Body of pancreas (tissue), 4 donors: Measurements from ENCODE around the gene NBPF1. TPM values are rescaled to one million over a fixed set of nuclear protein-coding genes. Genes with fewer than 3 reads are reported as not detected.
"Not testable (repeated sequence)": the region's sequence is repeated elsewhere in the genome, so short reads cannot be mapped to it uniquely, and the experiment has no call there.

Experiments used
- ATAC-seq: fragments of 150-250 bp; one replicate; pipeline ENCODE4 v1.9.1; 2016
- DNase-seq, 4 donors: peaks; one replicate each; pipeline ENCODE4 v3.0.0-alpha.2; 2019
- H3K27ac ChIP-seq, 4 donors: fragments of 200-600 bp; sonication (generic); 1 replicate in 3 of 4; 2 replicates in 1 of 4; pipeline versions ENCODE4 v1.5.1 to v1.6.1; 2016 to 2019; ENCODE audit warnings: mild to moderate bottlenecking in 1 of 4, mixed read lengths in 1 of 4, moderate library complexity in 1 of 4
- H3K27me3 ChIP-seq, 2 donors: fragments of 200-600 bp; sonication (generic); one replicate each; pipeline ENCODE4 v1.6.0; 2016; ENCODE audit warnings: mild to moderate bottlenecking in 1 of 2
- H3K36me3 ChIP-seq, 2 donors: fragments of 200-600 bp; sonication (generic); replicated peaks in 1 of 2; 2 replicates each; pipeline ENCODE4 v1.5.1; 2016; ENCODE audit warnings: low read depth in 2 of 2; ENCODE audit not compliant: insufficient read depth in 1 of 2
- H3K4me1 ChIP-seq: fragments of 200-600 bp; sonication (generic); one replicate; pipeline ENCODE4 v1.6.0; 2016
- H3K4me3 ChIP-seq, 2 donors: fragments of 200-600 bp; sonication (generic); 1 replicate in 1 of 2; 2 replicates in 1 of 2; pipeline ENCODE4 v1.5.1; 2016 to 2019
- H3K9me3 ChIP-seq, 3 donors: fragments of 200-600 bp; sonication (generic); 1 replicate in 2 of 3; 2 replicates in 1 of 3; pipeline ENCODE4 v1.5.1; 2016
- WGBS, 2 donors: methylation state at CpG; one replicate each; pipeline ENCODE4 v1.1.5; 2017; 5-methylcytosine and 5-hydroxymethylcytosine counted together
- intact Hi-C: fragments of 100-400 bp; cut with DNase I; formaldehyde crosslinking; loops from one replicate; pipeline ENCODE4 v1.15.1; 2023
- total RNA-seq, 2 donors: library from RNA; depleted of rRNA; stranded (reverse); fragments of >200 nt; gene quantifications; one replicate each; pipeline ENCODE4 v1.1.0, GENCODE V29; 2016

The NBPF1 gene
- total RNA-seq, 2 donors from 2014 or later = 22.3 to 41.5 TPM

GRCh38 chr1:16642025-16642966 is 28.9 kb upstream of the NBPF1 start:
- H3K36me3 ChIP-seq, H3K27me3 ChIP-seq, H3K4me3 ChIP-seq, H3K9me3 ChIP-seq, ATAC-seq, H3K27ac ChIP-seq, intact Hi-C loops: not testable (repeated sequence)
- 50 to 60% methylated on average over 7 to 9 of the region's 9 CpGs for WGBS, 2 donors
- peaks cover 26% of the 10 kb centered on the region for H3K4me1 ChIP-seq
- peak; percentile 11 to 51 (median 18) for DNase-seq

DNA sequence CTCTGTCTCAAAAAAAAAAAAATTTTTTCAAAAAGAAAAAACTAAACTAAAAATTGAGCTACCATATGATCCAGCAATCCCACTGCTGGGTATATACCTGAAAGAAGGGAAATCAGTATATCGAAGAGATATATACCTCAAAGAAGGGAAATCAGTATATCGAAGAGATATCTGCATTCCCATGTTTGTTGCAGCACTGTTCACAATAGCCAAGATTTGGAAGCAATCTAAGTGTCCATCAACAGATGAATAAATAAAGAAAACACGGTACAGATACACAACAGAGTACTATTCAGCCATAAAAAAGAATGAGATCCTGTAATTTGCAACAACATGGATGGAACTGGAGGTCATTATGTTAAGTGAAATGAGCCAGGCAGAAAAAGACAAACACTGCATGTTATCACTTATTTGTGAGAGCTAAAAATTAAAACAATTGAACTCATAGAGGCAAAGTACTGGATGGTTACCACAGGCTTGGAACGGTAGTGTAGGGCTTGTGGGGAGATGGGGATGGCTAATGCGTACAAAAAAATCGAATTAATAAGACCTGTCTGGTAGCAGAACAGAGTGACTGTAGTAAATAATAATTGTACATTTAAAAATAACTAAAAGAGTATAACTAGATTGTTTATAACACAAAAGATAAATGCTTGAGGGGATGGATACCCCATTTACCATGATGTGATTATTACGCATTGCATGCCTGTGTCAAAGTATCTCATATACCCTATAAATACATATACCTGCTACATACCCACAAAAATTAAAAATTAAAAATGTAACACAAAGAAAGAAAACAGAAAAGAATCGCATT is 28.0 kb upstream of the NBPF1 start:
- ATAC-seq, DNase-seq, H3K27ac ChIP-seq, H3K27me3 ChIP-seq, intact Hi-C loops, H3K9me3 ChIP-seq, H3K4me3 ChIP-seq, H3K36me3 ChIP-seq: not testable (repeated sequence)
- peaks cover 26% of the 10 kb centered on the region for H3K4me1 ChIP-seq
- WGBS, 2 donors = 82 to 83% methylated on average over 8 of the region's 8 CpGs

- H3K4me3 ChIP-seq, H3K27ac ChIP-seq, H3K36me3 ChIP-seq, H3K9me3 ChIP-seq, intact Hi-C loops, H3K27me3 ChIP-seq, ATAC-seq: not testable (repeated sequence)
- WGBS, 2 donors = 73 to 74% methylated on average over 11 of the region's 11 CpGs
- H3K4me1 ChIP-seq = peaks cover 16% of the 10 kb centered on the region
- peak; percentile 1 to 20 (median 8) for DNase-seq
These were observed 26.0 kb upstream of the NBPF1 start for GRCh38 chr1:16639091-16640031.

- H3K36me3 ChIP-seq, H3K27ac ChIP-seq, ATAC-seq, H3K27me3 ChIP-seq, H3K9me3 ChIP-seq, H3K4me3 ChIP-seq, intact Hi-C loops: not testable (repeated sequence)
- peaks cover 10% of the 10 kb centered on the region for H3K4me1 ChIP-seq
- peak in 3 of 4 donors; percentile 6 to 11 (median 6) for DNase-seq
- WGBS, 2 donors = 79 to 87% methylated on average over 6 of the region's 6 CpGs
These were observed 24.8 kb upstream of the NBPF1 start for GRCh38 chr1:16637941-16638778.

- ATAC-seq, H3K9me3 ChIP-seq, H3K27me3 ChIP-seq, H3K4me3 ChIP-seq, intact Hi-C loops, H3K27ac ChIP-seq, H3K4me1 ChIP-seq, H3K36me3 ChIP-seq: not testable (repeated sequence)
- 76 to 81% methylated on average over 10 of the region's 10 CpGs for WGBS, 2 donors
- peak; percentile 1 to 15 (median 9) for DNase-seq
These were observed 23.3 kb upstream of the NBPF1 start for GRCh38 chr1:16636551-16637195.

DNA sequence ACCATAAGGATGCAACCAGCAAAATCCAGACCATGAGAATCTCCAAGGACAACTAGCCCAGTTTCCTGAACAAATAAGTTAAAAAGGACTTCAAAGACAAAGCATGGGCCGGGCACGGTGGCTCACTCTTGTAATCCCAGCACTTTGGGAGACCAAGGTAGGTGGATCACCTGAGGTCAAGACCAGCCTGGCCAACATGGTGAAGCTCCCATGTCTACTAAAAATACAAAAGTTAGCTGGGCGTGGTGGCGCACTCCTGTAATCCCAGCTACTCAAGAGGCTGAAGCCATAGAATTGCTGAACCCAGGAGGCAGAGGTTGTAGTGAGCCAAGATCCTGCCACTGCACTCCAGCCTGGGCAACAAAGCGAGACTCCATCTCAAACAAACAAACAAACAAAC is 22.6 kb upstream of the NBPF1 start:
- peak; percentile 1 to 12 (median 8) for DNase-seq
- intact Hi-C loops, H3K4me1 ChIP-seq, ATAC-seq, H3K27ac ChIP-seq, H3K4me3 ChIP-seq, H3K27me3 ChIP-seq, H3K9me3 ChIP-seq: not testable (repeated sequence)
- 96 to 97% methylated on average over 5 of the region's 5 CpGs for WGBS, 2 donors
- H3K36me3 ChIP-seq = peaks cover 0 to 13% of the 10 kb centered on the region in 2 donors

DNA sequence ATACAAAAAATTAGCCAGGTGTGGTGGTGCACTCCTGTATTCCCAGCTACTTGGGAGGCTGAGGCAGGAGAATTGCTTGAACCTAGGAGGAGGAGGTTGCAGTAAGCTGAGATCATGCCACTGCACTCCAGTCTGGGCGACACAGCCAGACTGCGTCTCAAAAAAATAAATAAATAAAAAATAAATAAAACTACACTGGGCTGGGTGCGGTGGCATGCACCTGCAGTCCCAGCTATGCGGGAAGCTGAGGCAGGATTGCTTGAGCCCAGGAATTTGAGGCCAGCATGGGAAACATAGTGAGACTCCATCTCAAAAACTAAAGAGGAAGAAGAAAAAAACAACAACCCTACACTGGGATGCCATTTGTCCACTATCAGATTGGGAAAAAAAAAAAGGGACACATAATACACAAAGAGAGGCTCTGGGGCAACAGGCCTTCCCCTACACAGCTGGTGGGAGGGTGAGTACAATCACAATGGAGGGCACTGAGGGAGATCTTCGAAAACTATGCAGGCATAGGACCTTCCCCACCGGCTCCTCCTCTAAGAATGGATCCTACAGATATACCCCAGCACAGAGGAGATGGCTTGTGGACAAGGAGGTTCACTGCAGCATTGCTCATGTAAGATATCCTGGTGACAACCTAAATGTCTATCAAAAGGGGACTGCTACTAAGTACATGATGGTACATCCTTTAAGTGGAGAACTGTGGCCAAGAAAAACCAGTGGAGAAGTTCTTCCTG is 20.3 kb upstream of the NBPF1 start:
- H3K27me3 ChIP-seq, ATAC-seq, intact Hi-C loops, H3K27ac ChIP-seq, H3K9me3 ChIP-seq, H3K4me3 ChIP-seq, H3K4me1 ChIP-seq: not testable (repeated sequence)
- peak in 3 of 4 donors; percentile 1 to 12 (median 10) for DNase-seq
- 92 to 95% methylated on average over 6 of the region's 6 CpGs for WGBS, 2 donors
- peaks cover 0 to 18% of the 10 kb centered on the region in 2 donors for H3K36me3 ChIP-seq

- ATAC-seq, intact Hi-C loops, H3K27me3 ChIP-seq, H3K4me1 ChIP-seq, H3K9me3 ChIP-seq, H3K4me3 ChIP-seq: not testable (repeated sequence)
- Histone ChIP-seq H3K36me3 (peaks cover 0 to 24% of the 10 kb centered on the region in 2 donors), H3K27ac (peak overlapping the region in 1 of 4 donors; percentile 4)
- DNase-seq = peak in 3 of 4 donors; percentile 1 to 21 (median 6)
- WGBS, 2 donors = 85 to 88% methylated on average over 14 of the region's 14 CpGs
These were observed 18.9 kb upstream of the NBPF1 start for GRCh38 chr1:16632044-16632850.
